HG03565 (cell line): ENCODE measurements around the gene SLMAP.

Experiments used
- ATAC-seq: cut with Tn5 transposase; IDR thresholded peaks from one replicate; pipeline ENCODE4 v1.9.1; 2021; ENCODE audit warnings: mild to moderate bottlenecking, moderate library complexity; ENCODE audit not compliant: unreplicated experiment

Gene SLMAP

GRCh38 chr3:57752307-57752706, 3.8 kb upstream of the SLMAP start:
- no peak for ATAC-seq

GRCh38 chr3:57753016-57753415, 3.1 kb upstream of the SLMAP start:
- ATAC-seq, result no peak

DNA sequence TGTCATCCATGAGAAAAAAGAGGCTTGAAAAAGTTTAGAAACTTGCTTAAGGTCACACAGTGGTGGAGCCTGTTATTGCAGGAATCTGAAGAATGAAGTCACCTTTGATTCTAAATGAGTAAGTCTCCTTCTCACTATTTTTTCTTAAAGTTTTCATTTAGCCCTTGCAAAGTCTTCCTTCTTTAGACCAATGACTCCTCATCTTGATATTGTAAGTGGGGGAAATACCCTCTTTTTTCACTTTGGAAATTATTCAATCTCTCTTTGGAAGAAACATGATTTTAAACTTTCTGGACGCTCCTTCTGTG, 787 bp upstream of the SLMAP start:
- ATAC-seq, result no peak

- ATAC-seq, result peak; percentile 17
These were observed 656 bp downstream of the SLMAP start for GRCh38 chr3:57756528-57757401.

DNA sequence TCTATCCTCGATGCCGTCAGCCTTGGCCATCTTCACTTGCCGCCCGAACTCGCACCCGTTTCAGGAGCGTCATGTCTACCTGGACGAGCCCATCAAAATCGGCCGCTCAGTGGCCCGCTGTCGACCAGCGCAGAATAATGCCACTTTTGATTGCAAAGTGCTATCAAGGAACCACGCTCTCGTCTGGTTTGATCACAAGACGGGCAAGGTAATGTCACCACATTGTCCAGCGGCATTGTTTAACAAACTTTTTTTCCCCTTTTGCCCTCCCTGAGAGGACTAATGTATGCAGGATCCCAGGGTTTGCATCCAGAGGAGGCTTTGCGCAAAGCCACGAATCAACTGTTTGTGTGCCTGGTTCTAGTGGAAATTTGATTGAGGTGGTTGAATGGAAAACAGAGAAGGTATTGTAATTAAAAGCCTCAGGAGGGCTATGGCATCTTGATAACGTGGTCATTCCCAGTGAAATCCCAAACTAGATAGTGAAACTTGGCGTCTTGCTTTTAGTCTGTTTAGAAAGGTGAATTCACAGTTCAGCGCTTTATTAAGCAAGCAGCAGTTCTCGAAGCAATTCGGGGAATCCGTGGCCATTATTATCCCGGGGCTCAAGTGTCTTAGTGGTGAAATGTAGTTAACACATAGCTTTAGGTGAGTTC, 1.7 kb downstream of the SLMAP start:
- ATAC-seq, result no peak

DNA sequence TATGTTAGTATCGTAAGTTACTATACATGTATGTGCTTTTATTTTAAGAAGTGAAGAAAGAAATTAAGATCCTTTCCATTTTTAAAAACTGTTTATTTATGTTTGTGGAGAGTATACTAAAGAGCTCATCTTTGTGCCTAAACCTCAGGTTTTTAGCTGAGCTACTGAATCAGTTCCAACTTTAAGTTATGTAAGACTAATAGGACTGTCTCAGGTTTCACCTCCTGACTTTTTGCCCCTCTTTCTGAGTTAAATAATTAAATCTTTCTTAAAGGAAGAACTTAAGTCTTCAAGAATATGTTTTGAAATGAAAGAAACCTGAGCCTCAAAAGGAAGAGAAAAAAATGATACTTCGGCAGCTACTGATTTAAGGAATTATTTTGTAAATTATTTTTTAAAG, 2.6 kb downstream of the SLMAP start:
- ATAC-seq, result no peak

- ATAC-seq, result no peak
These were observed 8.7 kb downstream of the SLMAP start for GRCh38 chr3:57764794-57765193.

DNA sequence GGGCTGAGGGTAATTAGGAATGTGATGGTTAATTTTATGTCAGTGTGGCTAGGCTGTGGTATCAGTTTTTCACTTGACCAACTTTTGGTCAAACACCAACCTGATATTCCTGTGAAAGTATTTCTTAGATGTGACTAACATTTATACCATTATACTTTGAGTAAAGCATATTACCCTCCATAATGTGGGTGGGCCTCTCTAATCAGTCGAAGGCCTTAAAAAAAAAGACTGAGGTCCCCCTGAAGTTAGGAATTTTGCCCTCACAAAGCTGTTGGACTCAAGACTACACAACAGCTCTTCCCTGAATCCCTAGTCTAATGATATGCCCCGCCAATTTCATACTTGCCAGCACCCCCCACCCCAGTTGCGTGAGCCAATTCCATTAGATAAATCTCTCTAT, 12.5 kb downstream of the SLMAP start:
- no peak for ATAC-seq

DNA sequence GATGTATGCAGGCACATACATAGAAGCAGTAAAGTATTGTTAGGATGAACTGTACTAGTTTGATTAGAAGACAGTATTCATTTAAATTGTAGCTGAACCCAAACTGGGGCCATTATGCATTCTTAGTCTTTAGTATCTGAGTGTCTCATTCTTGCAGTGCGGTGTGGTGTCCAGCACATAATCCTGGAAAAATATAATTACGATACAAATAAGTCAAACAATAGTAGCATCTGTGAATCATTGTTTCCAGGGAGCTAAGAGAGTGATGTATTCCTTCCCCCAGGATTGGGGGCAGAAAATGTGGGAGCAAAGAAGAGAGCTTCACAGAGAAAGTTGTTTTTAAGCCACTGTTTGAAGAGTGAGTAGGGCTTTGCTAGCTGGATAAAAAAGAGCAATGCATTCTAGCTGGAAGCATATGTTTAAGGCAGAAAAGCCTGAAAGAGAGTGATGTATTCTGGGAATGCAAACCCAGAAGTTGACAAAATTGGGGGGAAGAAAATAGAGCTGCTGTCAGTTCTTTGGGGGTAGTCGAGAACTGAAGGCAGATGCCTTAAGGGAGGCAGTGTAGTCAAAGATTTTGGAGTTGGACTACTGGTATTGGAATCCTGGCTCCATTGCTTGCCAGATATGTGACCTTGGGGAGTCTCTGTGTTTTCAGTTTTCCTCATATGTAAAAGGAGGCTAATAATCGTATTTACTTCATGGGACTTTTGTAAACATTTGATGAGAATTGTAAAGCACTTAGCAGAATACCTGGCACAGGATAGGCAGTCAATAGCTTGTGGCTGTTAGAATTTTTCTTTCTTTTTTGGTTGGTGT, 14.1 kb downstream of the SLMAP start:
- ATAC-seq, result no peak

- no peak for ATAC-seq
These were observed 16.1 kb downstream of the SLMAP start for GRCh38 chr3:57772251-57772650.

GRCh38 chr3:57777774-57778173, 21.7 kb downstream of the SLMAP start:
- no peak for ATAC-seq

DNA sequence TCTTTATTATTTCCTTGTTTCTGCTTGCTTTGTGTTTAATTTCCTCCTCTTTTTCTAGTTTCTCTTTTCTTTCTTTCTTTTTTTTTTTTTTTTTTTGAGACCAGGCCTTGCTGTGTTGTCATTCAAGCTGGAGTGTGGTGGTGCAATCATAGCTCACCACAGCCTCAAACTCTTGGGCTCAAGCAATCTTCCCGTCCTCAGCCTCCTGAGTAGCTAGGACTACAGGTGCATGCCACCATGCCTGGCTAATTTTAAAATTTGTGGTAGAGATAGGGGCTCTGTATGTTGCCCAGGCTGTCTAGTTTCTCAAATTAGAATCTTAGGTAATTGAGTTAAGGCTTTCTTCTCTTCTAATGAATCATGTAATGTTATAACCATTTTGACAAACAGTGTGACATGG, 22.4 kb downstream of the SLMAP start:
- ATAC-seq, result no peak

DNA sequence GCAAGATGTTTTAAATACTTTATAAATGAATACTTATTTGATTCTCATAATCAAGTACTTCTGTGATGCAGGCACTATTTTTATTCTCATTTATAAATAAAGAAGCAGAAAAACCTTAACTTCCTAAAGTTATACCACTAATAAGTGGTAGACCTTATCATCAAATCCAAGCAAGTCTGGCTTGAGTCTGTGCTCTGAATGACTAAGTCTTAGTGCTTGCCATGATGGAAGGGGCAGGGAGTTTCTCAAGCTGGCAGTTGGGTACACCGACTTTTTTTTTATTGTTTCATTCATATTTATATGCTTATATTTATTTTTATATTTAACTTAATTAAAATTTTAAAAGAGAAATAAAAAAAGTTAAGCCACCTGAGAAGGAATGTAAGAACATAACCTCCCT, 23.6 kb downstream of the SLMAP start:
- no peak for ATAC-seq

GRCh38 chr3:57783186-57784088, 27.3 kb downstream of the SLMAP start:
- no peak for ATAC-seq

DNA sequence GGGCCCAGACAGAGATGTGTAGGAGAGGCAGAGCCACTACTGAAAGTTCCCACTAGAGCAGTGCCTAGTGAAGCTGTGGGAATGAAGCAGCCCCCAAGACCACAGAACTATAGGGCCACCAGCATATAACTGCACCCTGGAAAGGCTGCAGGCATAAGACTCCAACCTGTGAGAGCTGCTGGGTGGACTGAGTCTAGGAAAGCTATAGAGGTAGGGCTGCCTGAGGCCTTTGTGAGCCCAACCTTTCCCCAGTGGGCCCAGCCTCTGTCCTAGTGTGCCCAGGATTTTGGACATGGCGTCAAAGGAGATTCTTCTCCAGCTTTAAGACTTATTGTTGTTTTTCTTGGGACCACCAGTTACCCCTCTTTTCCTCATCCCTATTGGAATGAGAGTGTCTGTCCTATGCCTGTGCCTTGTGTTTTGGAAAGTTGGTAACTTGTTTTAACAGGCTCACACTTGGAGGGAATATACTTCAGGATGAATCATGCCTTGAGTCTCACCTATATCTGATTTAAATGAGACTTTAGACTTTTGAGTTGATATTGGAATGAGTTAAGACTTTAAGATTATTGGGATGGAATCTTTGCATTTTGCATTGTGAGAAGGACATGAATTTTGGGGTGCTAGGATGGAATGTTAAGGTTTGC, 28.1 kb downstream of the SLMAP start:
- ATAC-seq, result no peak

DNA sequence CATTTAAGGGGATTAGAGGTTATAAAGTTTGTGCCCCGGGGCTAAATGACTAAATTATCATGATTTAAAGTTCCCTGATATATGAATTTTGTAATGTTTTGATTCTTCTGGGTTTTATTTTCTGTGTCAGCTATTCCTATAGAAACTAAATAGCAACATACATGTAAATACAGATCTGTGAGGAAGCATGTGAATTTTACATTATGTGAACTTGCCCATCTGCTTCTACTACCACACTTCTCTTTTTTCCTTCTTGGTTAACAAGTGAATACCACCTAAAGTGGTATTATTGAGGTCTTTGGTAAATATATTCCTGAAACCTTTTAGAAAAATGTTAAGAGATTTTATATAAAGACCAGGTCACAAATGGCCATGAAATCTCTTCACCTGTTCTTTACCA, 29.3 kb downstream of the SLMAP start:
- ATAC-seq, result no peak

DNA sequence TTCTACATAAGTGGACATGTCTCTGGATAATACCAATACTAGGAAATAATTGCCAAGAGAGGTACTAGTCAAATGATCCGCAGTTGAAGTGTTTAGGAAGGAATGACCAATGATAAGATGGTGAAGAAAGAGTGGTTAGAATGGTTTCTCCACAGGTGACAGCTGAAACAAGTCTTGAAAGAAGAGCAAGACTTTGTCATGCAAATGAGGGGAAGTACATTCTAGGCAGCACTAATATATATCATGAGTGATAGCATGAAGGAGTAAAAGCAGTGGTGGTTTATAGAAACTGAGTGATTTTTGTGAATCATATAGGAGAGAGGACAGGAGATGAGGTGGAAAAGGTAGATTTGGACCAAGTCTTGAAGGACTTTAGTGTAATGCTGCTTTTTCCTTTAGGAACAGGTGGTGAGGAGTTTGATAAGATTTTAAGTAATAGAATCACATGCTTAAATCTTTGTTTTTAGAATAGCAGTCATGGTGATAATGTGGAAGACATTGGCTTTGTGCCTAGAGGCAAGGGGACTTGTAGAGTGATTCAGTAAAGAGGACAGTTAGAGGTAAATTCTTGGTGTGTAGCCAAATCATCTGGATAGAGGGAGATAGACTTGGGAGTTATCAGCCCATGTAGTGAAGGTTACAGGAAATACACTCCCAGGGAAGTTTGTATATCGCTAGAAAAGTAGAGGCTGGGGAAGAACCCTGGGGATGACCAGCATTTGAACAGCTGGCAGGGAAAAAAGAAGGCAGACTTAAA, 31.9 kb downstream of the SLMAP start:
- peak; percentile 89 for ATAC-seq

DNA sequence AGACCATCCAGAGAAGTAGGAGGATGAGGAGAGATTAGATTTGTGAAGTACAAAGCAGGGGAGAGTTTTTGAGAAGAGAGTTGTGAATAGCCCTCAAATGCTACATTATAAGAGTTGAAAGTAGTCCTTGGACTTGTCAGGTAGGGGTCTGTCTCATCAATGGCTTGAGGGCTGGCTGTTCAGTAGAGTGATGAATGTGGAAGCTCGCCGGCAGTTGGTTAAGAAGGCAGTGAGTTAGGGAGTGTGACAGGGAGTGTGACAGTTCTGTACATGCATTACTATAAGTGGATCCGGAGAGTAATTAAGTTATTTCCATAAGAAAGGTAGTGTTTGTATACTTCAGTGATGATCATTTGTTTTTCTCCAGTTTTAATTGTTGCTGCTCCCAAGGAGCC, 32.5 kb downstream of the SLMAP start:
- ATAC-seq, result no peak

DNA sequence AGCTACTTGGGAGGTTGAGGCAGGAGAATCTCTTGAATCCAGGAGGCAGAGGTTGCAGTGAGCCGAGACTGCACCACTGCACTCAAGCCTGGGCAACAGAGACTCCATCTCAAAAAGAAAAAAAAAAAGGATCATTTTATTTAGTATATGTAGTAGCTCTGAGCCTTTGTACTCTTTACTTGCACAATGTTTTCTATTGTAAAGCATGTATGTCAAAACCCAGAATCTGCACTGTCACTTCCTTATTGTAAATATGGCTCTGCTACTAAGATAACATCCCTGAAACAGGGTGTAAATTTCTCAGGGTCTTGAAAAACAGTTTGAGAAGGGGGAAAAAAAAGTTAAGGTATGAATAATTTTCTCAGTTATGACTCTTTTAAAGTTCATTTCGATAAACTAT, 35.1 kb downstream of the SLMAP start:
- no peak for ATAC-seq

- ATAC-seq, result no peak
These were observed 36.1 kb downstream of the SLMAP start for GRCh38 chr3:57792198-57792597.
